GM08714 (cell line): ENCODE results near the gene SEMA3B.
A peak's percentile ranks its signal among the peaks of the same experiment; 100 is the strongest.

Experiments
- H3K4me3 ChIP-seq: fragments of 200-500 bp; sonication (Bioruptor generic); 2 replicates; pipeline ENCODE4 v1.5.1; 2014; ENCODE audit warnings: mild to moderate bottlenecking, low read length, inconsistent platforms
- ZNF274 ChIP-seq: IDR thresholded peaks from 2 replicates; pipeline ENCODE4 v1.6.1; 2012; ENCODE audit warnings: mild to moderate bottlenecking, low read depth, low read length

The SEMA3B gene

DNA sequence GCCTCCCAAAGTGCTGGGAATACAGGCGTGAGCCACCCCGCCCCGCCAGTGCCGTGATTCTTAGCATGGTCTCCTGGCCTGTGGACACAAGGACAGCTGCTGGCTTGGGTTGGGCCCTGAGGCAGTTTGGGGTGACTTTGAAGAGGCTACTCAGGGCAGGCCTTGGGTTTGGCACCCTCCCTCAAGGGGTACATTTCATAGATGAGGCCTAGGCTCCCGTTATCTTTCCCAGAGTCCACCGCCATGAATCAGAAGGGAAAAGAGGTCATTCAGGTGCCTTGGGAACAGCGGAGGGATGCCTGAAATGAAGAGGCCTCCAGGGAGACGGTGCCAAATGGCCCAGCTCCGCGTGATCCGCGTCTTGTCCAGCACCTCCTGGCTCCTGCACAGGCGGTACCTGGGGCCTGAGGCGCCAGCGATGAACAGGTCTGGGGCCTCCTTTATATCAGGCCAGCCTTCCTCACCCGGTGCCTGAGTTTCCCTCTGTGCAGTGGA, 23.6 kb upstream of the SEMA3B start:
- no peak for TF ChIP-seq ZNF274
- no peak overlapping the region; the same call in 1 of the 2 replicates for H3K4me3 ChIP-seq

DNA sequence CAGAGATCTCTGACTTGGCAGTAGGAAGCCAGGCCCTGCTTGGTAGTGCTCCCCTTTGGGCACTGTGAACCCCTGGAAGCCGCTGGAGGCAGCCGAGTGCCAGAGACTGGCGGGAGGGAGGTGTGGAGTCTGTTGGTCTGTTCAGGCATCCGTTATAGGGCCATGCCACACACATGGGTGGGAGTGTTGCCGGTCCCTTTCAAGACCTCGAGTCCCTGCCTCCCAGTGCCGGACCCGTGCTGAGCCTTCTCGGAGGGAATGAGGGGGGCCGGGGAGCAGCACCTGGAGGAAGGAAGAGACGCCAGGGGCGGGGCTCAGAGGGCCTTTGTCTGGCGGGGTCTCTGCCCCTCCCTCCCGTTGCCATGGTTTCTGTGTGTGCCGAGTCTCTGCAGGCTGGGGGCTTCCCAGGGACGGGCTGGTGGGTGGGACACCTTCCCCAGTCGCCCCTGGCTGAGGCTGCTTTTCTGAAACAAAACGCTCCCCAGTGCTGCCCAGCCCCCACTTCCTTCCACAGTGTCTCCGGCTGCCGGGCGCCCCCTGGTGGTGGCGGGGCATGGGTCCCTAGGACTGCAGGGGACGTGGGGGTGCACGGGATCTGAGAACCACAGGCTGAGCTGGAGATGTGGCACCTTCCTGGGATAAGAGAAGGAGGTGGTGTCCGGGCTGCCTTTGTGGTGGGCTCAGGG, 23.0 kb upstream of the SEMA3B start:
- peak overlapping the region; percentile 7; the same call in 1 of the 2 replicates for H3K4me3 ChIP-seq
- no peak for TF ChIP-seq ZNF274

DNA sequence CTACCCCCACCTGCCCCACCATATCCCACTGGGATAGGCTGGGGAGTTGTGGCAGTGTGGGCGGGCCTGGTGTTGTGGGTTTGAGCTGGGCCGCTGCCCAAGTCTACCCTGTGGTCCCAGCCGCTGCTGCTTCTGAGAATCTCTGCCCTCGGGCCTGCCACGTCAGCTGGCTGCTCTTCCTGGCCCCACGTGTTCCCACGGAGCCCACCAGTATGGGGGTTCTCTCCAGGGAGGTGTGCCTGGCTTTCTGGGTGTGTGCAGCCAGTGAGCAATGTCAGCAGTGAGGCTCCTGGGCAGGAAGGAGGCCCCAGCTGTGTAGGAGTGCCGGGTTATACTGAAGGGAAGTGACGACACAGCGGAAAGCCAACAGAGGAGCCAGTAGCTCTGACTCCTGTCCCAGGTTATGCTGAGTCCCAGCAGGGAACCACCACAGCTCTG, 22.4 kb upstream of the SEMA3B start:
- peak overlapping the region; percentile 7; the same call in 1 of the 2 replicates for H3K4me3 ChIP-seq

DNA sequence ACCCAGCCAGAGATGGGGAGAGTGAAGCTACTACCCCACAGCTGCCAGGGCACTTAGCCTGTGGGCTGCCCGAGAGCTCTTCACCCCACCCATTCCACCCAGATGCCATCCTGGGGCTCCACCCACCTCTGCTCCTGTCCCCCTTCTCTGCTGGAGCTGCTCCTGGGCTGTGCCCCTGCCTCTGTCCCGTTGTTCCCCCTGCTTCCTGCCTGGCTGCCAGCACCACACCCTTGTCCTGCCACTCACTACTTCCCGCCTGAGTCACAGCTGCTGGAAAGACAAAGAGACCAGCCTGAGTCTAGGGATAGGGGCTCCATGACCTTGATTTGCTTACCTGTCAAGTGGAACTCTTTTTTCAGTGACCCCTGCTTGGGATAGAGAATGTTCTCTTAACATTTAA, 20.6 kb upstream of the SEMA3B start:
- H3K4me3 ChIP-seq: no peak overlapping the region

More for the DNA sequence above, 22.4 kb upstream of the SEMA3B start:
- TF ChIP-seq ZNF274: no peak

DNA sequence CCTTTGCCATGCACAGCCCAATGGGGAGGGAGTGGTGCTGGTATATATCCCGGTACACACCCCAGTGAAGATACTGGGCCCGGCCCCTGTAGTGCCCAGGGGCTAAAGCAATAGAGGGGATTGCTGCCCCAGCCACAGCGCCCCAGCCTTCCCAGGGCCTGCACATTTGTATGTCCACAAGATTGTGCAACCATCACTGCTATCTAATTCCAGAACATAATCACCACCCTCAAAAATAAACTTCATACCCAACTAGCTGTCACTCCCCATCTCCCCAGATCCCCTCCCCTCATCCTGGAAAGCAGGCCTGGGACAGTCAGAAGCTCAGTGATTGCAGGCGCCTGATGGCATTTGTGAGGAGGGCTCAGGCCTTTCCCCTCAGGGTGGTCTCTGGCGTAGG, 19.5 kb upstream of the SEMA3B start:
- TF ChIP-seq ZNF274: no peak

More for the DNA sequence above, 20.6 kb upstream of the SEMA3B start:
- no peak for TF ChIP-seq ZNF274

DNA sequence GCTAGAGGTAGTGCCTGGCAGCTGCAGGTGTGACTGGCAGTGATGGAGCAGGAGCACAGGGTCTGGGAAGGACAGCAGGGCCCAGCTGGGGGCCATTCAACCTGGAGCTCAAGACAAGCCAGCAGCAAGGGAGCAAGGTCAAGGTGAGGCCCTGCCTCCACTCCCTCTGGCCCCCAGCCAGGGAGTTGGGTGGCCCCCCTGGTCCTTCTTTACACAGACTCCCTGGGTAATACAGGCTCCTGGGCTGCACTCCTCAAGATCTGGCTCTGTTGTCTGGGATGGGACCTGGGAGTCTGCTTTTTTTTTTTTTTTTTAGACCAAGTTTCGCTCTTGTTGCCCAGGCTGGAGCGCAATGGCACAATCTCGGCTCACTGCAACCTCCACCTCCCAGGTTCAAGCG, 18.4 kb upstream of the SEMA3B start:
- no peak overlapping the region for H3K4me3 ChIP-seq

More for the DNA sequence above, 19.5 kb upstream of the SEMA3B start:
- H3K4me3 ChIP-seq: no peak overlapping the region

DNA sequence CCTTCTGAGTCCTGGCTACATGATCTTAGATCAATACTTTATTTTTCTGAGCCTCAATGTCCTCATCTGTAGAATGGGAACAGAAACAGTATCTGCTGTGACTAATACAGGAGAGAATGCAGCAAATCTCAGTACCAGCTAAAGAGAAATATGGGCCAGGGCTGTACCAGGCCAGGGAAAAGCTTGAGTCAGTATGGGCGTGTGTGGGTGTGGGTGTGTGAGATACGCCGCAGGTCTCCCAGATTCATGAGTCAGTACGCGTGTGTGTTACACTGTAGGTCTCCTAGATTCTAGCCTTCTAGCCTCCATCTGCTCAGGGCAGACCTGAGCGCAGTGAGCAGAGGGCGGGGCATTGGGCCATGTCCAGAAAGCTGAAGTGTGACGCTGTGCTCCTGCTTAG, 17.7 kb upstream of the SEMA3B start:
- H3K4me3 ChIP-seq: no peak overlapping the region
- no peak for TF ChIP-seq ZNF274

More for the DNA sequence above, 18.4 kb upstream of the SEMA3B start:
- no peak for TF ChIP-seq ZNF274

DNA sequence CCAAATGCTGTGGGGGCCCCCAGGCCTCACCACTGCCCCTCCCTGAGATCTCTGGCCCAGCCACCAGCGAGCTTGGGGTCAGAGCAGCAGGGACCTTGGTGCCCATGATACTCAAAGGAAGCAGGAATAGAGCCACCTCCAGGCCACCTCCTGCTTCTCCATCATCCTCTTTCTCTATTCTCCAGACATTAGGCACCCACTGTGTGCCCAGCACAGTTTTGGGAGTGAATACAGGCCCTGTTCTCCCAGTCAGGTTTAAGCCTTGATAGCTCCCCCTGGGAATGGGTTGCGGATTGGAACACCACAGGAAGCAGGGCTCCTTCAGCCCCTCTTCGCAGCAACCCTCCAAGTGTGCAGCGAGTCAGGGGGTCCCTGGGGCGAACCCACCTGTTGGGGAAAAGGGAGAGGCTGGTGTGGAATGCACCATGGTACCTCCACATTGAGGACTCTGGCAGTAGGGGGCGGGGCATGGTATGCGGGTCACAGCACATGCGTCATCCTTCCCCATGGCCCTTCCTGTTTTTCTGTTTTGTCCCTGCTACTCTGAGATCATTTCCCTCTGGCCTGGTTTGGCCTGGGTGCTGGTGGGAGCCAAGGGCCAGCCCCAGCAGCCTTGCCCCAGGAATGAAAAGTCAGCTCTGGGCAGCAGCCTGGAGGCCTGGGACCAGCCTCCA, 14.2 kb upstream of the SEMA3B start:
- no peak for TF ChIP-seq ZNF274
- no peak overlapping the region for H3K4me3 ChIP-seq

DNA sequence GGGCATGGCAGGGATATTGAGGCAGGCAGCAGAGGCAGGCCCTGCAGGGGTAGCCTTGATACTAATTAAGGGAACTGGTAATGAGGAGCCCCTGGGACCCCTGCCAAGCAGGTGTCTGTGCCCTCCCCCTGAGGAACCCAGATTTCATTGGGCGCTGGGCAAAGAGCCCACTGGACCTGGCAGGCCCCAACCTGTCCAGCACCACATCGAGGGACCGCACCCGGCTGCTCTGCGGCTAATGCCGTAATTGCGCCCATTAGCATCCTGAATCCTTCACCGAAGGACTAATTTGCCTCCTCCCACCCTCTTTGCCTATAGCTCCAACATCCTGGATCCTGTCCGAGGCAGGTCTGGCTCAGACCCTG, 13.7 kb upstream of the SEMA3B start:
- H3K4me3 ChIP-seq: no peak overlapping the region
- TF ChIP-seq ZNF274: no peak

DNA sequence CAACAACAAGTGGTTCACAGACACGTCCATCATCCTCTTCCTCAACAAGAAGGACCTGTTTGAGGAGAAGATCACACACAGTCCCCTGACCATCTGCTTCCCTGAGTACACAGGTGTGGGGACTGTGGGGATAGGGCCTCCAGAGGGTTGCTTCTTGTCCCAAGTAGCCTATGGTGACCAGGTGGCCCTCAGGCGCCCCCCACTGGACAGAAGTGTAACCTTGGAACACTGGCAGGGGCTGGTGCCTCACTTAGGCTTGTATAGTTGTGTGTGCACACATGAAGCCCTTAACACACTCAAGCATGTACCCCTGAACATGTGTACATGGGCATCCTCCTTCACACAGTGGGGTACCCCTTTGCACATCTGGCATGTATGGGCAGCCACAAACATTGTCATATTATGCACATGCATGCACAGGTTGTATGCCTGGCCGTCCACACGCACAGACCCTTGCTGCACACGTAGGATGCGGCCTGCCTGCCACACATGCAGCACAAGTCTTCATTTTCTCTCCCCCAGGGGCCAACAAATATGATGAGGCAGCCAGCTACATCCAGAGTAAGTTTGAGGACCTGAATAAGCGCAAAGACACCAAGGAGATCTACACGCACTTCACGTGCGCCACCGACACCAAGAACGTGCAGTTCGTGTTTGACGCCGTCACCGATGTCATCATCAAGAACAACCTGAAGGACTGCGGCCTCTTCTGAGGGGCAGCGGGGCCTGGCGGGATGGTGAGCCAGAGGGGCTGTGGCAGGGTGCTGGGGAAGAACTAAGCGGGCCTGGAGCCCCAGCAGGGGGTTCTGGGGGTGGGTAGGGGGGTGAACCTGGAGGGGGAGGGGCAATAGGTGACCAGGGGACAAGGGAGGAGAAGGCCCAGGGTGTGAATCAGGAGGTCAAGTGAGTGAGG, 11.7 kb upstream of the SEMA3B start:
- no peak overlapping the region for H3K4me3 ChIP-seq
- no peak for TF ChIP-seq ZNF274

DNA sequence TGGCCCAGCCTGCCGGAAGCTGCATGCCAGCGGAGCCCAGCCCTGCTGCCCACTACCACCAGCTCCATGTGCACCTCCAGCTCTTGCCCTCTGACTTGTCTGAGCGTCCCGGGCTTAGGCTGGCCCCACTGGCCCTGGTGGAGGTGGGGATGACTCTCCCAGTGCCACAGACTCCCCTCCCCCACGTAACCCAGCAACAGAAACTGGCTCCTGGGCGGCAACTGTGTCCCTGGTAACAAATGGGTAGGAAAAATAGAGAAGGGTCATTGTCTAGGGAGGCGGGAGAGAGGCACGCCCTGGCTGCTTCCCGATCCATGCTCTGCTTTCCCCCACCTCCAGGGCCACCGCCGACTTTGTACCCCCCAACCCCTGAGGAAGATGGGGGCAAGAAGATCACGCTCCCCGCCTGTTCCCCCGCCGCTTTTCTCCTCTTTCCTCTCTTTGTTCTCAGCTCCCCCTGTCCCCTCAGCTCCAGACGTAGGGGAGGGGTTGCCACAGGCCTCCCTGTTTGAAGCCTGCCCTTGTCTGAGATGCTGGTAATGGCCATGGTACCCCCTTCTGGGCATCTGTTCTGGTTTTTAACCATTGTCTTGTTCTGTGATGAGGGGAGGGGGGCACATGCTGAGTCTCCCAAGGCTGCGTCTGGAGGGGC, 10.8 kb upstream of the SEMA3B start:
- no peak for TF ChIP-seq ZNF274
- no peak overlapping the region for H3K4me3 ChIP-seq

DNA sequence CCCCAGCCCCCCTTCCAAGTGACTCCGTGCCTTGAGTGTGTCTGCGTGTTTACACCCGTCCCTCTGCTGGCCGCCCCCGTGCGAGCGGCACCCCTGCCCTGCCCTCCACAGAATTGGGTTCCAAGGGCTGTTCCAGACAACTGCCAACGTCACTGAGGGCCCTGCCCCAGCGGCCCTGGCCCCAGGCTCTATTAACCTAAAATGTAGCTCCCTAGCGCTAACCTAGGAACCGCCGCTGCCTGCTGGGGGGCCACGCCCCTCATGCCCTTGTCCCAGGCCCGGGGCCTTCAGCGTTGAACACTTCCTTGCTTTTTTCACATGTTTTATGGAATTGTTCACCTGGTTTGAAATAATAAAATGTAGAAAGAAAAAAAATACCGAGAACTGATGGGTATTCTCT, 10.0 kb upstream of the SEMA3B start:
- no peak overlapping the region for H3K4me3 ChIP-seq
- TF ChIP-seq ZNF274: no peak

DNA sequence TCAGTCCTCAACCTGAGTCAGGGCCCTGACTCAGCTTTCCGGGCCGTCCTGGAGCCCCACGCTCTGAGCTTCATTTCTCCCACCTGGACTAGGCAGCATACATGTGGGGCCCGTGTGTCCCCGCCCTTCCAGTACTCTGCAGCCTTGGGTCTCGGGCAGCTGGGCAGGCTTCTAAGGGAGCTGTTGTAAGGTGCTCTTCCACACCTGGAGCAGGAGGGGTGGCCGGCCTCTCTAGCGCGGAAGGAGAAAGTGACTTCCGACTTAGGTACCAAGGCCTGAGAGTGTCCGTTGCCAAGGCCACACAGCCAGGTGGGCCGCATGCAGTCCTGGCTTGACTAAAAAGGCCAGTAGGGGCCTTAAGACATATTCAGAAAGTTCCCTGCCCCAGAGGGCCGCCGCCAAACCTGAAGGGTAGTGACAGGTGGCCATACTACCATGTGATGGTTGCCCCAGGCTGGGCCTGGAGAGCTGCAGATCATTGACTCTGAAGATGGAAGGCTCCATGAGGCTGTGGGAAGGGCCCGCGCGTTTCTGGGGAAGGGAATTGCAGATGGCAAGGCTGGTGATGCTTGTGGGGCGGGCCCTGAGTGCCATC, 9.4 kb upstream of the SEMA3B start:
- TF ChIP-seq ZNF274: no peak
- no peak overlapping the region for H3K4me3 ChIP-seq
